ENCODE measurements around the gene ARHGDIA. TPM values are rescaled to one million over a fixed set of nuclear protein-coding genes. Genes with fewer than 3 reads are reported as not detected.
A peak's percentile ranks its signal among the peaks of the same experiment; 100 is the strongest.

Gene ARHGDIA
- total and polyA plus RNA-seq, 2 experiments from 2014 or later = 80.7 to 295 TPM

- WGBS (ENCODE audit: low lambda C conversion rate, missing lambda C conversion rate) = 75% methylated on average over 26 of the region's 47 CpGs
Observed at GRCh38 chr17:81902653-81903414, 31.7 kb upstream of the ARHGDIA start.

DNA sequence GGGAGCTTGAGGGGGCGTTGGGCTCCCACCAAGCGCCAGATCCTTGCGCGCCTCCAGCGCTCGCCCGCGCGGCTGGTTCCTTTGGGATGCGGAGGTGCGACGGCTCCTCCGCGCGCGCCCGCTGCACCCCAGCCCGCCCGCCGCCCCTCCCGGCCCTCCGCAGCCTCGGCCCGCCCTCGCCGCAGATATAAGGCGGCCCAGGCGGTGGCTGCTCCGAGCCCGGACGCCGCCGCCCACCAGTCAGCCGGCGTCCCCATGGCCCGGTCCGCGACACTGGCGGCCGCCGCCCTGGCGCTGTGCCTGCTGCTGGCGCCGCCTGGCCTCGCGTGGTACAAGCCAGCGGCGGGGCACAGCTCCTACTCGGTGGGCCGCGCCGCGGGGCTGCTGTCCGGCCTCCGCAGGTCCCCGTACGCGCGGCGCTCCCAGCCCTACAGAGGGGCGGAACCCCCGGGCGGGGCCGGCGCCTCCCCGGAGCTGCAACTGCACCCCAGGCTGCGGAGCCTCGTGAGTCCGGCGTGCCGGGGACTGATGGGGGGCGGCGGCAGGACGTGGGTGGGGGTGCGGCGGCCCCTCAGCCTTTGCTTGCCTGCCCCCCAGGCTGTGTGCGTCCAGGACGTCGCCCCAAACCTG, 31.0 kb upstream of the ARHGDIA start, which contains the start of gene NPB:
Gene NPB (plus strand): TSS at position 216 of the 630 bp plus-strand sequence. CDS start 40 bp downstream, at position 256.
- H3K9me3 ChIP-seq (ENCODE audit: low read depth) = no peaks in the 10 kb centered on the region
- H3K4me2 ChIP-seq = peak within 1 kb of the TSS; percentile 91
- H3K27me3 ChIP-seq = no peaks in the 10 kb centered on the region
- TF ChIP-seq, protein P1, sequence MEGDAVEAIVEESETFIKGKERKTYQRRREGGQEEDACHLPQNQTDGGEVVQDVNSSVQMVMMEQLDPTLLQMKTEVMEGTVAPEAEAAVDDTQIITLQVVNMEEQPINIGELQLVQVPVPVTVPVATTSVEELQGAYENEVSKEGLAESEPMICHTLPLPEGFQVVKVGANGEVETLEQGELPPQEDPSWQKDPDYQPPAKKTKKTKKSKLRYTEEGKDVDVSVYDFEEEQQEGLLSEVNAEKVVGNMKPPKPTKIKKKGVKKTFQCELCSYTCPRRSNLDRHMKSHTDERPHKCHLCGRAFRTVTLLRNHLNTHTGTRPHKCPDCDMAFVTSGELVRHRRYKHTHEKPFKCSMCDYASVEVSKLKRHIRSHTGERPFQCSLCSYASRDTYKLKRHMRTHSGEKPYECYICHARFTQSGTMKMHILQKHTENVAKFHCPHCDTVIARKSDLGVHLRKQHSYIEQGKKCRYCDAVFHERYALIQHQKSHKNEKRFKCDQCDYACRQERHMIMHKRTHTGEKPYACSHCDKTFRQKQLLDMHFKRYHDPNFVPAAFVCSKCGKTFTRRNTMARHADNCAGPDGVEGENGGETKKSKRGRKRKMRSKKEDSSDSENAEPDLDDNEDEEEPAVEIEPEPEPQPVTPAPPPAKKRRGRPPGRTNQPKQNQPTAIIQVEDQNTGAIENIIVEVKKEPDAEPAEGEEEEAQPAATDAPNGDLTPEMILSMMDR (IDR thresholded peaks at IDR 0.05; ENCODE audit: poor library complexity) = no peak
- TF ChIP-seq EZH2phosphoT487 (IDR thresholded peaks at IDR 0.05; ENCODE audit: low read depth, severe bottlenecking, unreplicated experiment) (no peak), EZH2 (IDR thresholded peaks at IDR 0.05; ENCODE audit: borderline replicate concordance) (peak; percentile 62)
- H3K4me3 ChIP-seq = no peak within 1 kb of the TSS
- H4K20me1 ChIP-seq (ENCODE audit: insufficient read depth, poor library complexity, severe bottlenecking) = peaks cover 3% of the 10 kb centered on the region
- WGBS (ENCODE audit: low lambda C conversion rate, missing lambda C conversion rate) = 3% methylated on average over 42 of the region's 79 CpGs
- no peaks in the 10 kb centered on the region for H3K9me2 ChIP-seq (replicated peaks; ENCODE audit: insufficient read depth)
- H3K27ac ChIP-seq = no peak within 1 kb of the TSS
- peaks cover 11% of the 10 kb centered on the region for H3K4me1 ChIP-seq (ENCODE audit: insufficient read depth)
- no peak within 1 kb of the TSS for H2AFZ ChIP-seq
- H3K36me3 ChIP-seq (replicated peaks; ENCODE audit: insufficient read depth, low read depth) = no peaks in the 10 kb centered on the region
- no peaks in the 10 kb centered on the region for H3K79me2 ChIP-seq
- peak; percentile 68 for DNase-seq (ENCODE audit: low spot score)

More at GRCh38 chr17:81902653-81903414, 31.7 kb upstream of the ARHGDIA start:
- Histone ChIP-seq H3K79me2 (no peaks in the 10 kb centered on the region), H3K4me2 (peak overlapping the region; percentile 91), H4K20me1 (ENCODE audit: insufficient read depth, poor library complexity, severe bottlenecking) (peaks cover 3% of the 10 kb centered on the region), H3K9me3 (ENCODE audit: low read depth) (no peaks in the 10 kb centered on the region), H3K9me2 (replicated peaks; ENCODE audit: insufficient read depth) (no peaks in the 10 kb centered on the region), H2AFZ (no peak overlapping the region), H3K36me3 (replicated peaks; ENCODE audit: insufficient read depth, low read depth) (no peaks in the 10 kb centered on the region), H3K27ac (no peak overlapping the region), H3K4me3 (no peak overlapping the region), H3K4me1 (ENCODE audit: insufficient read depth) (peaks cover 11% of the 10 kb centered on the region), H3K27me3 (no peaks in the 10 kb centered on the region)
- TF ChIP-seq EZH2phosphoT487 (IDR thresholded peaks at IDR 0.05; ENCODE audit: low read depth, severe bottlenecking, unreplicated experiment) = no peak
- TF ChIP-seq EZH2 (IDR thresholded peaks at IDR 0.05; ENCODE audit: borderline replicate concordance) = peak; percentile 11
- no peak for DNase-seq (ENCODE audit: low spot score)

- peak overlapping the region; percentile 91 for H3K4me2 ChIP-seq
- H3K4me1 ChIP-seq (ENCODE audit: insufficient read depth) = peaks cover 11% of the 10 kb centered on the region
- no peak overlapping the region for H3K4me3 ChIP-seq
- H3K27me3 ChIP-seq = no peaks in the 10 kb centered on the region
- no peak overlapping the region for H2AFZ ChIP-seq
- H3K27ac ChIP-seq = no peak overlapping the region
- H3K9me3 ChIP-seq (ENCODE audit: low read depth) = no peaks in the 10 kb centered on the region
- WGBS (ENCODE audit: low lambda C conversion rate, missing lambda C conversion rate) = 67% methylated on average over 16 of the region's 21 CpGs
- no peak for DNase-seq (ENCODE audit: low spot score)
- peaks cover 3% of the 10 kb centered on the region for H4K20me1 ChIP-seq (ENCODE audit: insufficient read depth, poor library complexity, severe bottlenecking)
- no peak for TF ChIP-seq EZH2phosphoT487 (IDR thresholded peaks at IDR 0.05; ENCODE audit: low read depth, severe bottlenecking, unreplicated experiment)
- no peak for TF ChIP-seq EZH2 (IDR thresholded peaks at IDR 0.05; ENCODE audit: borderline replicate concordance)
- TF ChIP-seq, protein P1 (IDR thresholded peaks at IDR 0.05; ENCODE audit: poor library complexity) = no peak
- H3K9me2 ChIP-seq (replicated peaks; ENCODE audit: insufficient read depth) = no peaks in the 10 kb centered on the region
- no peaks in the 10 kb centered on the region for H3K36me3 ChIP-seq (replicated peaks; ENCODE audit: insufficient read depth, low read depth)
- no peaks in the 10 kb centered on the region for H3K79me2 ChIP-seq
Observed at GRCh38 chr17:81901167-81902022, 30.3 kb upstream of the ARHGDIA start.

Data from hepatocyte (in vitro differentiated cells).